Esophagus squamous epithelium (tissue), 5 donors: Measurements from ENCODE around the gene KAZN. TPM values are rescaled to one million over a fixed set of nuclear protein-coding genes. Genes with fewer than 3 reads are reported as not detected.
"Not testable (repeated sequence)": the region's sequence is repeated elsewhere in the genome, so short reads cannot be mapped to it uniquely, and the experiment has no call there.

ENCODE experiments used
- DNase-seq: peaks from one replicate; lab custom pipeline; 2025; lab: John Stamatoyannopoulos, UW
- H3K27ac ChIP-seq, 4 donors: fragments of 200-600 bp; sonication (generic); one replicate each; pipeline ENCODE4 v1.5.1; 2016 to 2019; ENCODE audit warnings: mild to moderate bottlenecking in 1 of 4
- H3K27me3 ChIP-seq, 4 donors: fragments of 200-600 bp; sonication (generic); 1 replicate in 3 of 4; 2 replicates in 1 of 4; pipeline versions ENCODE4 v1.5.1 to v1.6.0; 2017 to 2021; ENCODE audit warnings: antibody characterized with exemption in 1 of 4
- H3K36me3 ChIP-seq, 3 donors: fragments of 200-600 bp; sonication (generic); one replicate each; pipeline ENCODE4 v1.5.1; 2016 to 2019
- H3K4me1 ChIP-seq, 3 donors: fragments of 200-600 bp; sonication (generic); one replicate each; pipeline ENCODE4 v1.5.1; 2017 to 2019
- H3K4me3 ChIP-seq, 4 donors: fragments of 200-600 bp; sonication (generic); 1 replicate in 3 of 4; 2 replicates in 1 of 4; pipeline ENCODE4 v1.5.1; 2016 to 2019; ENCODE audit warnings: mild to moderate bottlenecking in 2 of 4, moderate library complexity in 1 of 4
- H3K9me3 ChIP-seq, 3 donors: fragments of 200-600 bp; sonication (generic); one replicate each; pipeline ENCODE4 v1.5.1; 2016 to 2019
- CTCF ChIP-seq, 6 experiments: fragments of 450-650 bp in 4 of 6; fragments of 200-600 bp in 2 of 6; sonication (generic) in 2 of 6; IDR thresholded peaks; one replicate each; pipeline ENCODE4 v1.5.1; 2016 to 2019; ENCODE audit warnings: antibody characterized with exemption in 6 of 6, mild to moderate bottlenecking in 4 of 6, moderate library complexity in 4 of 6
- POLR2A ChIP-seq, 4 donors: fragments of 450-650 bp; IDR thresholded peaks; one replicate each; pipeline ENCODE4 v1.6.1; 2017; ENCODE audit warnings: antibody characterized with exemption in 4 of 4, mild to moderate bottlenecking in 4 of 4, moderate library complexity in 3 of 4
- WGBS, 2 donors: methylation state at CpG; one replicate each; pipeline ENCODE4 v1.1.5; 2018; 5-methylcytosine and 5-hydroxymethylcytosine counted together
- intact Hi-C: fragments of 100-400 bp; cut with DNase I; formaldehyde crosslinking; loops from one replicate; pipeline ENCODE4 v1.15.0; 2022
- total RNA-seq, 4 donors: library from RNA; depleted of rRNA; stranded (reverse); fragments of >200 nt; gene quantifications; one replicate each; pipeline ENCODE4 v1.1.0, GENCODE V29; 2016
- donor health status: DM: yes; HTN: yes; CAD: no.

KAZN gene
- total RNA-seq, 4 donors from 2014 or later: 25.0 to 54.5 (median 30.8) TPM

DNA sequence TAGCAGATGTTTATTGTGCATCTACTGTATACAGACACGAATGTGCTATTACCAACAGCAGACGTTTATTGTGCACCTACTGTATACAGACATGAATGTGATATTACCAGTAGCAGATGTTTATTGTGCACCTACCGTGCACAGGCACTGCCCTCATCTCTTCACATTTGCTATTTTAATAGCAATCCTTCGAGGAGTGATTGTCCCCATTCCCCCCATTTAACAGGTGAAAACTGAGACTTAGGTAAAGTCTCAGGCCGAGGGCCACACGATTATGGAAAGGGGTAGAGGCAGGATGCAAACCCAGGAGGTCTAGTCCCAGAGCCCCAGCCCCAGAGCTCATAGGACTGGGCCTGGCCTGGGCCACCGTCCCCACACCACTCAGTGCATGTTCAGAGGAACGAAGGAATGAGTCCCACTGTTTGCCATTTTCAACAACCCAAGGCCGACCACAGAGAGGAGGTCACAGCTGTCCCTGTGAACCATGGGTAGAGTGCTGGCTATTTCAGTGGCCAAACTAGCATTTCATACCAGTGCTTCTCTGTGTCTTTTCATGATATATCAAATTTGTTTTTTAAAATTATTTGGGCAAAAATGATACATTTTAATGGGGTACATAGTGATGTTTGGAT is 440.6 kb downstream of the KAZN start:
- Histone ChIP-seq H3K36me3 (peaks cover 0 to 56% (median 4%) of the 10 kb centered on the region in 3 donors), H3K27me3 (no peaks in the 10 kb centered on the region), H3K9me3 (no peaks in the 10 kb centered on the region), H3K4me1 (no peaks in the 10 kb centered on the region), H3K27ac (no peak overlapping the region), H3K4me3 (no peak overlapping the region)
- no peak for TF ChIP-seq POLR2A (IDR thresholded peaks at IDR 0.05)
- TF ChIP-seq CTCF (IDR thresholded peaks at IDR 0.05): no peak
- WGBS, 2 donors: 85 to 93% methylated on average over 6 to 7 of the region's 9 CpGs
- no peak for DNase-seq
- intact Hi-C loops: no loop called here

DNA sequence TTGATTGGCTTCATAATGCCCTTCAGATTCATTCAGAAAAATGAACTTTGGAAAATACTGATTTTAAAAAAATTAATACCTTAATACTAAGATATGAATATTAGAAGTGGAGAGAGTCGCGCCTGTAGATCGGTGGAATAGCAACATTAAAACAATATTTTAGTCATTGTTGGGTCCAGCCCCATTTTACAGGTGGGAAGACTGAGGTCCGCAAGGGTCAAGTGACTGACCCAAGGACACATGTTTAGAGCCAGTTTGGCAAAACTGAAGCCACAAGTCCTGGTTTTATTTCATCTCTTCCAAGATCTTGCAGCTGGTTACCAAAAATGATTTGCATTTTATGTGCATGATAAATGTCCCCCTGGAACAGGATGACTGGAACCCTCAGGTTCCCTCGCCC is 441.4 kb downstream of the KAZN start:
- Histone ChIP-seq H3K27me3 (no peaks in the 10 kb centered on the region), H3K27ac (no peak overlapping the region), H3K9me3 (no peaks in the 10 kb centered on the region), H3K4me1 (no peaks in the 10 kb centered on the region), H3K4me3 (no peak overlapping the region), H3K36me3 (peaks cover 0 to 58% (median 5%) of the 10 kb centered on the region in 3 donors)
- intact Hi-C loops: loop anchor here (10.0 kb wide), 1 partner anchor 1075 kb away; no protein-coding TSS in a partner anchor
- 80 to 100% methylated on average over 5 of the region's 5 CpGs for WGBS, 2 donors
- TF ChIP-seq POLR2A (IDR thresholded peaks at IDR 0.05) (no peak), CTCF (IDR thresholded peaks at IDR 0.05) (no peak)
- no peak for DNase-seq

GRCh38 chr1:15040685-15041084 is 442.2 kb downstream of the KAZN start:
- H3K27me3 ChIP-seq, DNase-seq, H3K9me3 ChIP-seq, H3K4me3 ChIP-seq, H3K27ac ChIP-seq, H3K4me1 ChIP-seq: not testable (repeated sequence)
- WGBS, 2 donors: 87 to 88% methylated on average over 5 of the region's 5 CpGs
- intact Hi-C loops: loop anchor here (10.0 kb wide), 1 partner anchor 1076 kb away; no protein-coding TSS in a partner anchor
- peaks cover 0 to 58% (median 5%) of the 10 kb centered on the region in 3 donors for H3K36me3 ChIP-seq

DNA sequence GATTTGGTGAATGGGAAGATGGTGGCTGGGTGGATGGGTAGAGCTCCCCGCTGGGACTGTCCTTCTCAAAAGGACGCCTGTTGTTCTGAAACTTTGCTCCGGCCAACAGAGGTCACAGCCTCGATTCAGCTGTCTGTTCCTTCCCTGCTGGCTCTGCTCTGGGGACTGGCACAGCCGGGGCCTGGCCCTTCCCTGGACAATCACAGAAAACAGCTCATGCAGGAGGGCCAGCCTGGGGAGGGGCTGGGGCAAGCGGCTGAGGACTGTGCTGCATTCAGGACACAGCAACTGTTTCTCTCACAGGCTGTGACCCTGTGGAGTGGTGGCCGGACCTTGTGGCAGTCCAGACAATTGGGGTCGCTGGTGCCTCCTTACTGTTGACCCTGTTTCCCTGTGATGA is 444.4 kb downstream of the KAZN start:
- H3K4me3 ChIP-seq: no peak overlapping the region
- WGBS, 2 donors: 79 to 83% methylated on average over 5 to 7 of the region's 8 CpGs
- intact Hi-C loops: loop anchor here (10.0 kb wide), 1 partner anchor 1078 kb away; no protein-coding TSS in a partner anchor

DNA sequence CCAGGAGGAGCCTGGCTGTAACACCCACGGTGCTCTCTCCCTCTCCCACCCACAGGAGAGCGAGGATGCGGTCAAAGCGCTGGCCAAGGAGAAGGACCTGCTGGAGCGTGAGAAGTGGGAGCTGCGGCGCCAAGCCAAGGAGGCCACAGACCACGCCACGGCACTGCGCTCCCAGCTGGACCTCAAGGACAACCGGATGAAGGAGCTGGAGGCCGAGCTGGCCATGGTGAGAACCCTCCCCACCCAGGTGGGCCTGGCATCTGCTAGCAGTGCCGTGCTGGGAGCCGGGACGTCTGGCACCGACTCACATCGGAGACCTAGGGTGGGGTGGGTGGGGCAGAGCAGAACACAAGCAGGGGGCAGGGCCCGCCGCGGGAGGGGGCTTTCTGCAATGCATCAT is 445.4 kb downstream of the KAZN start:
- Histone ChIP-seq H3K27ac (no peak overlapping the region), H3K27me3 (no peaks in the 10 kb centered on the region), H3K4me1 (peaks cover 0 to 8% (median 3%) of the 10 kb centered on the region in 3 donors), H3K4me3 (no peak overlapping the region), H3K9me3 (no peaks in the 10 kb centered on the region), H3K36me3 (peaks cover 0 to 53% (median 5%) of the 10 kb centered on the region in 3 donors)
- intact Hi-C loops: loop anchor here (10.0 kb wide), 1 partner anchor 1079 kb away; no protein-coding TSS in a partner anchor
- WGBS, 2 donors: 80 to 96% methylated on average over 4 to 8 of the region's 20 CpGs
- TF ChIP-seq CTCF (IDR thresholded peaks at IDR 0.05) (no peak), POLR2A (IDR thresholded peaks at IDR 0.05) (no peak)
- DNase-seq: no peak

More for the DNA sequence above, 444.4 kb downstream of the KAZN start:
- Histone ChIP-seq H3K27me3 (no peaks in the 10 kb centered on the region), H3K27ac (no peak overlapping the region), H3K9me3 (no peaks in the 10 kb centered on the region), H3K4me1 (peaks cover 0 to 8% (median 3%) of the 10 kb centered on the region in 3 donors), H3K36me3 (peaks cover 0 to 56% (median 5%) of the 10 kb centered on the region in 3 donors)
- no peak for DNase-seq
- TF ChIP-seq POLR2A (IDR thresholded peaks at IDR 0.05): no peak
- no peak for TF ChIP-seq CTCF (IDR thresholded peaks at IDR 0.05)
